GM12801 (cell line): ENCODE data around the gene ZMIZ1.

Experiments used
- CTCF ChIP-seq: IDR thresholded peaks from one replicate; pipeline ENCODE4 v1.5.1; 2011; ENCODE audit warnings: control low read depth; ENCODE audit not compliant: insufficient read length; ENCODE audit errors: extremely low read depth

Gene ZMIZ1

GRCh38 chr10:79200346-79200745 is 131.6 kb downstream of the ZMIZ1 start:
- TF ChIP-seq CTCF, result no peak

GRCh38 chr10:79201706-79202105 is 132.9 kb downstream of the ZMIZ1 start:
- TF ChIP-seq CTCF, result no peak

GRCh38 chr10:79202188-79203013 is 133.6 kb downstream of the ZMIZ1 start:
- TF ChIP-seq CTCF, result no peak

GRCh38 chr10:79203014-79203644 is 134.4 kb downstream of the ZMIZ1 start:
- TF ChIP-seq CTCF, result no peak

GRCh38 chr10:79203833-79204232 is 135.1 kb downstream of the ZMIZ1 start:
- TF ChIP-seq CTCF, result no peak

GRCh38 chr10:79206300-79207095 is 137.7 kb downstream of the ZMIZ1 start:
- TF ChIP-seq CTCF, result no peak

GRCh38 chr10:79207096-79207357 is 138.3 kb downstream of the ZMIZ1 start:
- TF ChIP-seq CTCF, result no peak
